Endothelial cell of umbilical vein (primary cell): ENCODE results near the gene FAM168B. TPM values are rescaled to one million over a fixed set of nuclear protein-coding genes. Genes with fewer than 3 reads are reported as not detected.

Source experiments
- BruUV-seq: library from RNA; stranded (reverse); fragments of 400-500 nt; replicated peaks from 2 replicates; lab custom pipeline; 2021; lab: Mats Ljungman, UMichigan
- CTCF ChIA-PET: fragments of 300-600, 350-600 bp; sonication (Branson Sonifier 250); formaldehyde crosslinking; loops from one replicate; lab custom pipeline; 2021; ENCODE audit warnings: antibody characterized with exemption, inconsistent platforms; lab: Charles Lee
- POLR2A ChIA-PET: fragments of 300-600, 350-600 bp; sonication (Branson Sonifier 250); formaldehyde crosslinking; loops from one replicate; lab custom pipeline; 2021; ENCODE audit warnings: antibody characterized with exemption, inconsistent platforms; lab: Charles Lee
- DNase-seq: peaks from one replicate; pipeline ENCODE4 v3.0.0-alpha.2; 2011; ENCODE audit warnings: low read depth, low spot score
- FAIRE-seq: peaks from 2 replicates; lab custom pipeline; 2011; peaks lifted over from hg19 to GRCh38; lab: Jason Lieb, UNC
- H2AFZ ChIP-seq: 2 replicates; pipeline ENCODE4 v1.6.0; 2012; ENCODE audit warnings: low read depth, low read length, control low read depth, inconsistent platforms
- H3K27ac ChIP-seq: 2 replicates; pipeline ENCODE4 v1.5.1; 2011; ENCODE audit warnings: low read depth, mild to moderate bottlenecking, control low read depth, low read length, moderate library complexity; ENCODE audit not compliant: insufficient read depth
- H3K27me3 ChIP-seq, 2 experiments: 2 replicates each; pipeline versions ENCODE4 v1.6.0 to v1.6.1; 2011; ENCODE audit warnings: low read length in 2 of 2, mixed read lengths in 1 of 2; ENCODE audit not compliant: control insufficient read depth in 2 of 2, insufficient read depth in 2 of 2
- H3K36me3 ChIP-seq, 2 experiments: 2 replicates in 1 of 2; 3 replicates in 1 of 2; pipeline ENCODE4 v1.5.1; 2011; ENCODE audit warnings: low read length in 2 of 2, mild to moderate bottlenecking in 1 of 2, moderate library complexity in 1 of 2; ENCODE audit not compliant: control insufficient read depth in 2 of 2, insufficient read depth in 2 of 2; ENCODE audit errors: extremely low read depth in 1 of 2
- H3K4me1 ChIP-seq: 3 replicates; pipeline ENCODE4 v1.5.1; 2011; ENCODE audit warnings: mild to moderate bottlenecking, low read length; ENCODE audit not compliant: control insufficient read depth, insufficient read depth; ENCODE audit errors: extremely low read depth
- H3K4me2 ChIP-seq: 2 replicates; pipeline ENCODE4 v1.6.1; 2011; ENCODE audit warnings: low read length, control low read depth, mixed read lengths; ENCODE audit not compliant: insufficient read depth
- H3K4me3 ChIP-seq, 3 experiments: fragments of 200-600 bp in 1 of 3; sonication (generic), shearing (Covaris generic) in 1 of 3; replicated peaks in 1 of 3; 2 replicates each; pipeline ENCODE4 v1.5.1; 2011 to 2016; ENCODE audit warnings: control low read depth in 3 of 3, low read length in 3 of 3, mild to moderate bottlenecking in 2 of 3, inconsistent platforms in 1 of 3, low read depth in 1 of 3, moderate library complexity in 1 of 3; ENCODE audit not compliant: insufficient read depth in 1 of 3
- H3K79me2 ChIP-seq: 2 replicates; pipeline ENCODE4 v1.6.0; 2012; ENCODE audit warnings: low read length, inconsistent platforms; ENCODE audit not compliant: control insufficient read depth, insufficient read depth
- H3K9ac ChIP-seq: replicated peaks from 2 replicates; pipeline ENCODE3; 2011; ENCODE audit warnings: low read length, control low read depth; ENCODE audit not compliant: insufficient read depth; ENCODE audit errors: extremely low read depth
- H3K9me1 ChIP-seq: replicated peaks from 3 replicates; pipeline ENCODE4 v1.6.0; 2011; ENCODE audit warnings: mild to moderate bottlenecking, low read length; ENCODE audit not compliant: control insufficient read depth, insufficient read depth; ENCODE audit errors: extremely low read depth
- H3K9me3 ChIP-seq: replicated peaks from 2 replicates; pipeline ENCODE4 v1.5.1; 2012; ENCODE audit warnings: low read length, inconsistent platforms; ENCODE audit not compliant: control insufficient read depth, insufficient read depth
- H4K20me1 ChIP-seq: replicated peaks from 2 replicates; pipeline ENCODE3; 2011; ENCODE audit warnings: mild to moderate bottlenecking, low read length; ENCODE audit not compliant: control insufficient read depth, insufficient read depth; ENCODE audit errors: extremely low read depth
- EZH2 ChIP-seq: IDR thresholded peaks from 2 replicates; pipeline ENCODE4 v1.6.1; 2012; ENCODE audit warnings: borderline replicate concordance, low read depth, mild to moderate bottlenecking, moderate library complexity, low read length, inconsistent platforms; ENCODE audit not compliant: severe bottlenecking
- FOS ChIP-seq: IDR thresholded peaks from 2 replicates; pipeline ENCODE4 v1.6.1; 2011; ENCODE audit warnings: mild to moderate bottlenecking, low read length, moderate library complexity, borderline replicate concordance; ENCODE audit not compliant: insufficient read depth
- GATA2 ChIP-seq: IDR thresholded peaks from 2 replicates; pipeline ENCODE4 v1.7.0; 2011; ENCODE audit warnings: low read depth, mild to moderate bottlenecking, moderate library complexity, mixed read lengths, low read length; ENCODE audit not compliant: insufficient read length, insufficient read depth
- JUN ChIP-seq: IDR thresholded peaks from 2 replicates; pipeline ENCODE4 v1.6.1; 2011; ENCODE audit warnings: borderline replicate concordance, low read depth; ENCODE audit not compliant: insufficient read length, insufficient read depth
- MYC ChIP-seq: IDR thresholded peaks from one replicate; pipeline ENCODE4 v1.6.1; 2011; ENCODE audit warnings: mild to moderate bottlenecking, low read depth, low read length
- POLR2A ChIP-seq: IDR thresholded peaks from 2 replicates; pipeline ENCODE4 v1.6.1; 2012; ENCODE audit warnings: low read depth, mild to moderate bottlenecking, control low read depth, low read length
- POLR2AphosphoS5 ChIP-seq: IDR thresholded peaks from 2 replicates; pipeline ENCODE4 v1.6.1; 2012; ENCODE audit warnings: low read depth, mild to moderate bottlenecking, control low read depth, low read length, moderate library complexity; ENCODE audit not compliant: insufficient read depth
- dilution Hi-C: fragments of 300-500 bp; cut with MboI; formaldehyde crosslinking; loops from one replicate; pipeline ENCODE4 v1.15.0; 2019; ENCODE audit warnings: low sequenced_read_pairs; ENCODE audit not compliant: extremely low pct_ligation_motif_present
- intact Hi-C: fragments of 100-400 bp; cut with micrococcal nuclease; formaldehyde crosslinking; loops from one replicate; pipeline ENCODE4 v1.10.0; 2022
- polyA plus RNA-seq, 4 experiments: library from polyadenylated mRNA; depleted of rRNA in 3 of 4; stranded (reverse) in 3 of 4; unstranded in 1 of 4; fragments of >200 nt; gene quantifications; 2 replicates each; pipeline versions ENCODE4 v1.2.1 to v1.2.3, GENCODE V29; 2011 to 2012; ENCODE audit warnings: missing spikeins in 1 of 4
- total RNA-seq: library from RNA; stranded (reverse); gene quantifications from 2 replicates; pipeline ENCODE4 v1.2.3, GENCODE V29; 2021
- TF ChIP-seq, protein P1 (sequence below): IDR thresholded peaks from 2 replicates; pipeline ENCODE4 v1.6.1; 2011; ENCODE audit not compliant: insufficient read depth, insufficient read length

The FAM168B gene
- total and polyA plus RNA-seq, 2 donors (not counting 3 experiments of a cell fraction or from before 2014, with no cell fraction given), result 109 to 183 TPM

DNA sequence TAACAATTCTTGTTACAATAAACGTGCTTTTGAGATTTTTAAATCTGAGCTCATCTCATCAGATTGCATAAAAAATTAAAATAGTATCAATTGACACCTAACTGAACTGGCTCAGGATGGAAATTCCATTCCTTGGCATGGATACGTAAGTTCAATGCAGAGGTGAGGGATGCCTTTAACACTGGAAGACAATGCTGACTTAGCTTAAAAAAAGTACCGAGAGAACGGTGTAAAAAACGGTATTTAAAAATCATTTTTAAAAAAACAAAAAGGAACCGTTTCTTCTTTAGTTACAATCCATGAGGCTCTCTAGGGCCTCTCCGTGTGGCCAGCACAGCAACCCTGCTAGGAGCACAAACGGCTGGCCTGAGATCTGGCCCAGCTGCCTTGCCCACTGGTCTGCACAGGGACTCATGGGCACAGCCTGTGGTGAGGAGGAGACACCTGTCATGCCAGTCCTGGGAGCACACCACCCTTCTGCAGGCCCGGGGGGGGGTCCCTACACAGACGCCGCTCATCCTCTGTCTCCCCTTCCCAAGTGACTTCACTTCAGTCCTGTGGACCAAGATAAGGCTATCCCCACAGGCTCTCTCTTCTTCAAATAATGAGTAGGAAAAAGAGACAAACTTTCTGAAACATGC lies 45.2 kb downstream of the FAM168B start:
- POLR2A ChIA-PET, result no interaction called here

DNA sequence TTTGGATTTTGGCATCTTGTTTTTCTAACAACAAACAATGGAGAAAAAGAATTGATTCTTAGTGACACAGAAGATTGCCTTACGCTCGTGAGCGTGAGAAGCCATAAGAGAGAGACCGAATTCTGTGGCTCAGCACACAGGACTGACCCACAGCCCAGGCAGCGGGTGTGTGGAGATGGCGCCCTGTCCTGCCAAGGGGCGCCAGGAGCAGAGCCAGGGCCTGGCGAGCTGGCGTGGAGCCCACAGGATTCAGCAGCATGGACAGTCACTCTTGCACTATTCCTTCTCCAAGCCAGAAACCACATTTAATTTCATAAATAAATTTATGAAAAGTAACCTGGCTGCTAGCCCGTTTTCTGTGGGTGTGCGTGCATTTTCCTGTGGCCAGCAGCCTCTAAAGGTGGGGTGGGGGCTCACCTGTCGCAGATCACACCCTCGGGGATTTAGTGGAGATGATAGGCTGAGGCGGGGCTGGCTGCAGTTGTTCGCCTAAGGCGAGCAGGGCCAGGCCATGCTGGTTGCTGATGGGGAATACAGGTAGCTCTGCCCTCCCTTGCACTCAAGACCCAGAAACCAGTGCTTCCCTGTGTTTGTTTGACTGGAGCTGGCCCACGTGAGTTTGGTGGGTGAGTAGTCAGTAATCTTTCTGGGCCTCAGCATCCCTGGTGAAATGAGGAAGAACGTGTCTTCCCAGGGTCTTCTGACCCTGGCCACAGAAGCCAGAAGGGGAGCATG lies 46.2 kb downstream of the FAM168B start:
- intact Hi-C loops (loop anchor here (10.0 kb wide), 1 partner anchor 252 kb away; no protein-coding TSS in a partner anchor), dilution Hi-C loops (no loop called here)
- peaks cover 6% of the 10 kb centered on the region for H4K20me1 ChIP-seq
- no TSS peak for BruUV-seq
- H3K4me3 ChIP-seq, result no peak overlapping the region
- H3K9me3 ChIP-seq, result no peaks in the 10 kb centered on the region
- ChIA-PET POLR2A (no interaction called here), CTCF (no interaction called here)
- H3K9ac ChIP-seq, result no peak overlapping the region
- no peak overlapping the region for H3K4me2 ChIP-seq
- peaks cover 2% of the 10 kb centered on the region for H3K79me2 ChIP-seq
- H3K27ac ChIP-seq, result no peak overlapping the region
- no peaks in the 10 kb centered on the region for H3K9me1 ChIP-seq
- H3K4me1 ChIP-seq, result no peaks in the 10 kb centered on the region
- H2AFZ ChIP-seq, result no peak overlapping the region
- peaks cover 12 to 31% of the 10 kb centered on the region in 2 experiments for H3K36me3 ChIP-seq
- TF ChIP-seq JUN, result no peak
- TF ChIP-seq FOS, result no peak
- no peak for TF ChIP-seq POLR2A
- TF ChIP-seq EZH2, result no peak
- TF ChIP-seq, protein P1, sequence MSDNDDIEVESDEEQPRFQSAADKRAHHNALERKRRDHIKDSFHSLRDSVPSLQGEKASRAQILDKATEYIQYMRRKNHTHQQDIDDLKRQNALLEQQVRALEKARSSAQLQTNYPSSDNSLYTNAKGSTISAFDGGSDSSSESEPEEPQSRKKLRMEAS, result no peak
- FAIRE-seq, result no peak
- DNase-seq, result no peak
- no peaks in the 10 kb centered on the region for H3K27me3 ChIP-seq

More for the DNA sequence above, 45.2 kb downstream of the FAM168B start:
- TF ChIP-seq EZH2 (no peak), POLR2AphosphoS5 (no peak), POLR2A (no peak), MYC (no peak), GATA2 (no peak), FOS (no peak)
- Histone ChIP-seq H3K4me1 (no peaks in the 10 kb centered on the region), H3K79me2 (peaks cover 2% of the 10 kb centered on the region), H3K36me3 (peaks cover 16 to 39% of the 10 kb centered on the region in 2 experiments), H2AFZ (no peak overlapping the region), H3K9me1 (no peaks in the 10 kb centered on the region), H3K4me3 (no peak overlapping the region), H3K27ac (no peak overlapping the region), H3K4me2 (no peak overlapping the region), H3K9me3 (no peaks in the 10 kb centered on the region), H3K27me3 (no peaks in the 10 kb centered on the region), H3K9ac (no peak overlapping the region), H4K20me1 (peaks cover 6% of the 10 kb centered on the region)
- no TSS peak for BruUV-seq
- CTCF ChIA-PET, result no interaction called here
- DNase-seq (no peak), FAIRE-seq (no peak)
- dilution Hi-C loops (no loop called here), intact Hi-C loops (loop anchor here (10.0 kb wide), 1 partner anchor 253 kb away; no protein-coding TSS in a partner anchor)
